HG03342 (cell line): ENCODE results near the gene CYYR1.
"Not testable (repeated sequence)": the region's sequence is repeated elsewhere in the genome, so short reads cannot be mapped to it uniquely, and the experiment has no call there.

Experiments
- ATAC-seq: cut with Tn5 transposase; IDR thresholded peaks from one replicate; pipeline ENCODE4 v1.9.1; 2021; ENCODE audit warnings: mild to moderate bottlenecking, moderate library complexity; ENCODE audit not compliant: unreplicated experiment

The CYYR1 gene

GRCh38 chr21:26495283-26495849 lies 77.7 kb downstream of the CYYR1 start:
- no peak for ATAC-seq

- ATAC-seq: no peak
Observed at GRCh38 chr21:26491663-26492062, 81.4 kb downstream of the CYYR1 start.

- no peak for ATAC-seq
Observed at GRCh38 chr21:26490771-26491170, 82.3 kb downstream of the CYYR1 start.

GRCh38 chr21:26489781-26490180 lies 83.3 kb downstream of the CYYR1 start:
- ATAC-seq: no peak

GRCh38 chr21:26487981-26488480 lies 85.1 kb downstream of the CYYR1 start:
- ATAC-seq: no peak

GRCh38 chr21:26473471-26473870 lies 99.6 kb downstream of the CYYR1 start:
- ATAC-seq: no peak

GRCh38 chr21:26471099-26471471 lies 102.0 kb downstream of the CYYR1 start:
- ATAC-seq: no peak

GRCh38 chr21:26470351-26471098 lies 102.6 kb downstream of the CYYR1 start:
- no peak for ATAC-seq

GRCh38 chr21:26469789-26470188 lies 103.3 kb downstream of the CYYR1 start:
- ATAC-seq: no peak

- ATAC-seq: no peak
Observed at GRCh38 chr21:26465916-26466315, 107.2 kb downstream of the CYYR1 start.

GRCh38 chr21:26461500-26461899 lies 111.6 kb downstream of the CYYR1 start:
- no peak for ATAC-seq

- ATAC-seq: no peak
Observed at GRCh38 chr21:26460621-26461020, 112.5 kb downstream of the CYYR1 start.

- ATAC-seq: not testable (repeated sequence)
Observed at GRCh38 chr21:26458854-26459253, 114.2 kb downstream of the CYYR1 start.

GRCh38 chr21:26457817-26458216 lies 115.3 kb downstream of the CYYR1 start:
- no peak for ATAC-seq

- no peak for ATAC-seq
Observed at GRCh38 chr21:26453267-26453666, 119.8 kb downstream of the CYYR1 start.

GRCh38 chr21:26451081-26451740 lies 121.9 kb downstream of the CYYR1 start:
- ATAC-seq: no peak

GRCh38 chr21:26449161-26449560 lies 123.9 kb downstream of the CYYR1 start:
- ATAC-seq: no peak

GRCh38 chr21:26448751-26449150 lies 124.3 kb downstream of the CYYR1 start:
- no peak for ATAC-seq

- ATAC-seq: no peak
Observed at GRCh38 chr21:26447932-26448475, 125.1 kb downstream of the CYYR1 start.

GRCh38 chr21:26445440-26445839 lies 127.6 kb downstream of the CYYR1 start:
- ATAC-seq: no peak

GRCh38 chr21:26444646-26445045 lies 128.4 kb downstream of the CYYR1 start:
- ATAC-seq: no peak

- ATAC-seq: no peak
Observed at GRCh38 chr21:26443867-26444266, 129.2 kb downstream of the CYYR1 start.
